Subcutaneous abdominal adipose tissue (tissue), 5 donors: Measurements from ENCODE around the gene NINJ2.
A peak's percentile ranks its signal among the peaks of the same experiment; 100 is the strongest.

ENCODE experiments used
- H3K27ac ChIP-seq: one replicate; pipeline ENCODE4 v1.7.0; 2013; ENCODE audit warnings: low read depth, mild to moderate bottlenecking, inconsistent platforms, low read length, moderate library complexity
- H3K27me3 ChIP-seq, 5 donors: one replicate each; pipeline ENCODE4 v1.7.0; 2013; ENCODE audit warnings: low read length in 5 of 5, inconsistent platforms in 1 of 5; ENCODE audit not compliant: control insufficient read depth in 5 of 5, insufficient read depth in 4 of 5
- H3K36me3 ChIP-seq, 5 donors: one replicate each; pipeline ENCODE4 v1.7.0; 2013; ENCODE audit warnings: low read length in 5 of 5; ENCODE audit not compliant: control insufficient read depth in 5 of 5, insufficient read depth in 5 of 5
- H3K4me1 ChIP-seq, 5 donors: one replicate each; pipeline ENCODE4 v1.7.0; 2013; ENCODE audit warnings: low read length in 5 of 5, mild to moderate bottlenecking in 3 of 5, moderate library complexity in 1 of 5; ENCODE audit not compliant: control insufficient read depth in 5 of 5, insufficient read depth in 5 of 5
- H3K4me3 ChIP-seq, 5 donors: one replicate each; pipeline ENCODE4 v1.7.0; 2013; ENCODE audit warnings: low read length in 5 of 5, low read depth in 1 of 5
- H3K9ac ChIP-seq, 5 donors: one replicate each; pipeline ENCODE4 v1.7.0; 2013; ENCODE audit warnings: low read length in 5 of 5, mild to moderate bottlenecking in 4 of 5, moderate library complexity in 3 of 5
- H3K9me3 ChIP-seq, 5 donors: one replicate each; pipeline ENCODE4 v1.7.0; 2013; ENCODE audit warnings: low read length in 5 of 5; ENCODE audit not compliant: control insufficient read depth in 5 of 5
- donor health status: healthy.
- donor health status: healthy.
- donor health status: healthy.
- donor health status: healthy.
- donor health status: healthy.

The NINJ2 gene

GRCh38 chr12:619346-619745 lies 43.9 kb downstream of the NINJ2 start:
- Histone ChIP-seq H3K27ac (no peak overlapping the region), H3K9ac (no peak overlapping the region), H3K9me3 (no peaks in the 10 kb centered on the region), H3K4me1 (peaks cover 11 to 52% (median 15%) of the 10 kb centered on the region in 5 donors), H3K4me3 (no peak overlapping the region), H3K36me3 (no peaks in the 10 kb centered on the region), H3K27me3 (no peaks in the 10 kb centered on the region)

- H3K4me1 ChIP-seq: peaks cover 11 to 49% (median 15%) of the 10 kb centered on the region in 5 donors
Observed at GRCh38 chr12:618605-619004, 44.6 kb downstream of the NINJ2 start.

GRCh38 chr12:617304-617915 lies 45.8 kb downstream of the NINJ2 start:
- H3K27ac ChIP-seq: peak overlapping the region; percentile 0
- H3K4me3 ChIP-seq: no peak overlapping the region
- peaks cover 8 to 40% (median 15%) of the 10 kb centered on the region in 5 donors for H3K4me1 ChIP-seq

More at GRCh38 chr12:618605-619004, 44.6 kb downstream of the NINJ2 start:
- Histone ChIP-seq H3K27ac (no peak overlapping the region), H3K9ac (no peak overlapping the region), H3K4me3 (no peak overlapping the region), H3K36me3 (no peaks in the 10 kb centered on the region), H3K27me3 (no peaks in the 10 kb centered on the region), H3K9me3 (no peaks in the 10 kb centered on the region)

GRCh38 chr12:615620-616019 lies 47.6 kb downstream of the NINJ2 start:
- H3K9me3 ChIP-seq: no peaks in the 10 kb centered on the region
- no peak overlapping the region for H3K9ac ChIP-seq
- H3K27me3 ChIP-seq: no peaks in the 10 kb centered on the region
- H3K4me3 ChIP-seq: no peak overlapping the region
- no peaks in the 10 kb centered on the region for H3K36me3 ChIP-seq
- peak overlapping the region; percentile 10 for H3K27ac ChIP-seq
- H3K4me1 ChIP-seq: peaks cover 8 to 54% (median 18%) of the 10 kb centered on the region in 5 donors

More at GRCh38 chr12:617304-617915, 45.8 kb downstream of the NINJ2 start:
- peak overlapping the region in 1 of 5 donors; percentile 9 for H3K9ac ChIP-seq
- no peaks in the 10 kb centered on the region for H3K36me3 ChIP-seq
- no peaks in the 10 kb centered on the region for H3K27me3 ChIP-seq
- H3K9me3 ChIP-seq: no peaks in the 10 kb centered on the region

- Histone ChIP-seq H3K4me1 (peaks cover 10 to 65% (median 23%) of the 10 kb centered on the region in 5 donors), H3K36me3 (no peaks in the 10 kb centered on the region), H3K27me3 (no peaks in the 10 kb centered on the region), H3K4me3 (no peak overlapping the region), H3K9me3 (no peaks in the 10 kb centered on the region), H3K27ac (no peak overlapping the region), H3K9ac (no peak overlapping the region)
Observed at GRCh38 chr12:614411-614970, 48.8 kb downstream of the NINJ2 start.

GRCh38 chr12:613996-614395 lies 49.2 kb downstream of the NINJ2 start:
- Histone ChIP-seq H3K9me3 (no peaks in the 10 kb centered on the region), H3K4me3 (no peak overlapping the region), H3K4me1 (peaks cover 10 to 66% (median 23%) of the 10 kb centered on the region in 5 donors), H3K9ac (no peak overlapping the region), H3K27me3 (no peaks in the 10 kb centered on the region), H3K27ac (no peak overlapping the region), H3K36me3 (no peaks in the 10 kb centered on the region)

- Histone ChIP-seq H3K4me3 (no peak overlapping the region), H3K36me3 (no peaks in the 10 kb centered on the region), H3K27ac (no peak overlapping the region), H3K9ac (no peak overlapping the region), H3K9me3 (no peaks in the 10 kb centered on the region), H3K4me1 (peaks cover 18 to 72% (median 29%) of the 10 kb centered on the region in 5 donors), H3K27me3 (no peaks in the 10 kb centered on the region)
Observed at GRCh38 chr12:612886-613285, 50.4 kb downstream of the NINJ2 start.

- Histone ChIP-seq H3K4me3 (no peak overlapping the region), H3K27ac (no peak overlapping the region), H3K27me3 (no peaks in the 10 kb centered on the region), H3K9me3 (no peaks in the 10 kb centered on the region), H3K36me3 (no peaks in the 10 kb centered on the region), H3K4me1 (peaks cover 22 to 72% (median 30%) of the 10 kb centered on the region in 5 donors), H3K9ac (no peak overlapping the region)
Observed at GRCh38 chr12:612293-612692, 51.0 kb downstream of the NINJ2 start.

GRCh38 chr12:611721-612120 lies 51.5 kb downstream of the NINJ2 start:
- Histone ChIP-seq H3K27ac (no peak overlapping the region), H3K9ac (no peak overlapping the region), H3K4me1 (peaks cover 20 to 74% (median 30%) of the 10 kb centered on the region in 5 donors), H3K4me3 (no peak overlapping the region), H3K27me3 (no peaks in the 10 kb centered on the region), H3K36me3 (no peaks in the 10 kb centered on the region), H3K9me3 (no peaks in the 10 kb centered on the region)

GRCh38 chr12:608921-609320 lies 54.3 kb downstream of the NINJ2 start:
- H3K27ac ChIP-seq: peak overlapping the region; percentile 70
- H3K9ac ChIP-seq: no peak overlapping the region
- H3K4me3 ChIP-seq: no peak overlapping the region
- no peaks in the 10 kb centered on the region for H3K27me3 ChIP-seq
- no peaks in the 10 kb centered on the region for H3K9me3 ChIP-seq
- no peaks in the 10 kb centered on the region for H3K36me3 ChIP-seq
- H3K4me1 ChIP-seq: peaks cover 15 to 50% (median 22%) of the 10 kb centered on the region in 5 donors
